Dermis blood vessel endothelial cell (primary cell): ENCODE results near the gene MYO5B. TPM values are rescaled to one million over a fixed set of nuclear protein-coding genes. Genes with fewer than 3 reads are reported as not detected.
"Not testable (repeated sequence)": the region's sequence is repeated elsewhere in the genome, so short reads cannot be mapped to it uniquely, and the experiment has no call there.

Experiments
- DNase-seq: peaks from one replicate; pipeline ENCODE4 v3.0.0; 2010
- total RNA-seq: library from RNA; depleted of rRNA; stranded (reverse); fragments of >200 nt; gene quantifications from 2 replicates; pipeline ENCODE4 v1.2.3, GENCODE V29; 2014

MYO5B gene
- total RNA-seq, 1 donor from 2014 or later, result 0.85 TPM

GRCh38 chr18:49911427-49911826 lies 283.5 kb downstream of the MYO5B start:
- no peak for DNase-seq

GRCh38 chr18:49910986-49911385 lies 284.0 kb downstream of the MYO5B start:
- DNase-seq, result no peak

GRCh38 chr18:49910019-49910418 lies 284.9 kb downstream of the MYO5B start:
- no peak for DNase-seq

GRCh38 chr18:49907346-49907929 lies 287.5 kb downstream of the MYO5B start:
- no peak for DNase-seq

GRCh38 chr18:49905771-49906170 lies 289.2 kb downstream of the MYO5B start:
- DNase-seq, result no peak

- no peak for DNase-seq
Measured at GRCh38 chr18:49904871-49905555, 289.9 kb downstream of the MYO5B start.

- no peak for DNase-seq
Measured at GRCh38 chr18:49901862-49902340, 293.0 kb downstream of the MYO5B start.

GRCh38 chr18:49899657-49900330 lies 295.2 kb downstream of the MYO5B start:
- no peak for DNase-seq

- peak; percentile 88 for DNase-seq
Measured at GRCh38 chr18:49898421-49898820, 296.5 kb downstream of the MYO5B start.

GRCh38 chr18:49894517-49895226 lies 300.3 kb downstream of the MYO5B start:
- DNase-seq, result no peak

- DNase-seq, result no peak
Measured at GRCh38 chr18:49893036-49893435, 301.9 kb downstream of the MYO5B start.

GRCh38 chr18:49892148-49892924 lies 302.6 kb downstream of the MYO5B start:
- DNase-seq, result peak; percentile 38

GRCh38 chr18:49890041-49890440 lies 304.9 kb downstream of the MYO5B start:
- DNase-seq, result no peak

- not testable (repeated sequence) for DNase-seq
Measured at GRCh38 chr18:49889552-49889951, 305.4 kb downstream of the MYO5B start.

GRCh38 chr18:49886891-49887764 lies 307.8 kb downstream of the MYO5B start:
- DNase-seq, result no peak

- no peak for DNase-seq
Measured at GRCh38 chr18:49884959-49885358, 310.0 kb downstream of the MYO5B start.

- DNase-seq, result no peak
Measured at GRCh38 chr18:49884465-49884864, 310.5 kb downstream of the MYO5B start.

- DNase-seq, result no peak
Measured at GRCh38 chr18:49880661-49881060, 314.3 kb downstream of the MYO5B start.

GRCh38 chr18:49879271-49879580 lies 315.7 kb downstream of the MYO5B start:
- no peak for DNase-seq

- peak; percentile 26 for DNase-seq
Measured at GRCh38 chr18:49878567-49879270, 316.2 kb downstream of the MYO5B start.

GRCh38 chr18:49878015-49878414 lies 316.9 kb downstream of the MYO5B start:
- no peak for DNase-seq
